HCT116 (cell line): ENCODE measurements around the gene PCSK6. TPM values are rescaled to one million over a fixed set of nuclear protein-coding genes. Genes with fewer than 3 reads are reported as not detected.

Source experiments
- ATAC-seq: fragments of 200-7000 bp; cut with Tn5 transposase; 2 replicates; pipeline ENCODE4 v1.9.1; 2020; ENCODE audit warnings: mild to moderate bottlenecking, moderate library complexity
- BruUV-seq: library from RNA; stranded (reverse); fragments of 400-500 nt; replicated peaks from 2 replicates; lab custom pipeline; 2021; lab: Mats Ljungman, UMichigan
- CTCF ChIA-PET: fragments of 300-600 bp; sonication (Branson Sonifier 250); formaldehyde crosslinking; loops from one replicate; lab custom pipeline; 2021; ENCODE audit warnings: antibody characterized with exemption; lab: Charles Lee
- POLR2A ChIA-PET: fragments of 300-600, 350-600 bp; sonication (Branson Sonifier 250); formaldehyde crosslinking; loops from one replicate; lab custom pipeline; 2021; ENCODE audit warnings: antibody characterized with exemption; lab: Charles Lee
- RAD21 ChIA-PET, 2 experiments: fragments of 300-600 bp; sonication (Branson Sonifier 250); formaldehyde crosslinking; loops; one replicate each; lab custom pipeline; 2023; ENCODE audit warnings: low total read pairs in 2 of 2; ENCODE audit not compliant: uncharacterized antibody in 2 of 2, unreplicated experiment in 2 of 2, low non-redundant PET in 1 of 2; lab: Charles Lee
- DNase-seq: peaks from one replicate; pipeline ENCODE4 v3.0.0-alpha.2; 2010; ENCODE audit warnings: low read depth, low spot score
- H2AFZ ChIP-seq: fragments of 200-600 bp; shearing (Covaris generic), sonication (generic); 2 replicates; pipeline ENCODE4 v1.6.1; 2017; ENCODE audit warnings: low read depth, mixed run types, mixed read lengths, antibody characterized with exemption, low read length; ENCODE audit not compliant: poor library complexity, severe bottlenecking
- H3K27ac ChIP-seq: 2 replicates; pipeline ENCODE4 v1.5.1; 2012; ENCODE audit warnings: low read depth, low read length
- H3K27me3 ChIP-seq: fragments of 200-600 bp; sonication (generic); 2 replicates; pipeline ENCODE4 v1.6.1; 2016; ENCODE audit warnings: mixed run types, low read length, mixed read lengths; ENCODE audit not compliant: insufficient read depth
- H3K36me3 ChIP-seq, 2 experiments: fragments of 200-500 bp in 1 of 2; fragments of 200-600 bp in 1 of 2; sonication (Bioruptor generic) in 1 of 2; sonication (generic) in 1 of 2; 2 replicates each; pipeline versions ENCODE4 v1.5.1 to v1.6.1; 2014 to 2016; ENCODE audit warnings: low read length in 2 of 2, inconsistent platforms in 1 of 2, mixed read lengths in 1 of 2, mixed run types in 1 of 2; ENCODE audit not compliant: insufficient read depth in 2 of 2, control insufficient read depth in 1 of 2
- H3K4me1 ChIP-seq, 2 experiments: fragments of 200-600 bp in 1 of 2; sonication (generic) in 1 of 2; 2 replicates each; pipeline versions ENCODE4 v1.5.1 to v1.6.1; 2012 to 2017; ENCODE audit warnings: low read length in 2 of 2, inconsistent platforms in 1 of 2, mild to moderate bottlenecking in 1 of 2, mixed read lengths in 1 of 2, mixed run types in 1 of 2, moderate library complexity in 1 of 2; ENCODE audit not compliant: insufficient read depth in 2 of 2, control insufficient read depth in 1 of 2
- H3K4me2 ChIP-seq: fragments of 200-600 bp; sonication (generic); 2 replicates; pipeline ENCODE4 v1.6.1; 2017; ENCODE audit warnings: mixed run types, low read length, mixed read lengths
- H3K4me3 ChIP-seq, 2 experiments: fragments of 200-600 bp in 1 of 2; sonication (generic) in 1 of 2; replicated peaks in 1 of 2; 2 replicates each; pipeline ENCODE4 v1.5.1; 2011 to 2016; ENCODE audit warnings: low read length in 2 of 2, control low read depth in 1 of 2, low read depth in 1 of 2, mild to moderate bottlenecking in 1 of 2, mixed read lengths in 1 of 2, mixed run types in 1 of 2
- H3K79me2 ChIP-seq: fragments of 200-600 bp; sonication (generic); 2 replicates; pipeline ENCODE4 v1.6.1; 2017; ENCODE audit warnings: mild to moderate bottlenecking, mixed run types, low read length, moderate library complexity, mixed read lengths; ENCODE audit not compliant: insufficient read depth
- H3K9ac ChIP-seq: fragments of 200-600 bp; sonication (generic); 2 replicates; pipeline ENCODE4 v1.6.1; 2016; ENCODE audit warnings: low read length, mixed read lengths
- H3K9me2 ChIP-seq: fragments of 200-600 bp; sonication (generic), shearing (Covaris generic); 2 replicates; pipeline ENCODE4 v1.6.1; 2017; ENCODE audit warnings: mixed run types, mild to moderate bottlenecking, moderate library complexity; ENCODE audit not compliant: insufficient read depth
- H3K9me3 ChIP-seq, 2 experiments: fragments of 200-500 bp in 1 of 2; fragments of 200-600 bp in 1 of 2; sonication (Bioruptor generic) in 1 of 2; sonication (generic) in 1 of 2; 2 replicates each; pipeline ENCODE4 v1.6.1; 2014 to 2017; ENCODE audit warnings: low read length in 2 of 2, mixed read lengths in 2 of 2, inconsistent platforms in 1 of 2, low read depth in 1 of 2, mild to moderate bottlenecking in 1 of 2, mixed run types in 1 of 2, moderate library complexity in 1 of 2; ENCODE audit not compliant: control insufficient read depth in 1 of 2, insufficient read depth in 1 of 2
- H4K20me1 ChIP-seq: fragments of 200-600 bp; sonication (generic), shearing (Covaris generic); 2 replicates; pipeline ENCODE4 v1.6.1; 2017; ENCODE audit warnings: mixed run types, mild to moderate bottlenecking, moderate library complexity; ENCODE audit not compliant: insufficient read depth
- POLR2A ChIP-seq: IDR thresholded peaks from 2 replicates; pipeline ENCODE4 v1.7.0; 2011; ENCODE audit warnings: borderline replicate concordance; ENCODE audit not compliant: insufficient read depth, insufficient read length; ENCODE audit errors: extremely low read depth
- RAD21 ChIP-seq: IDR thresholded peaks from 2 replicates; pipeline ENCODE4 v1.6.1; 2012; ENCODE audit warnings: low read depth, mild to moderate bottlenecking
- YY1 ChIP-seq: IDR thresholded peaks from 2 replicates; pipeline ENCODE4 v1.6.1; 2011; ENCODE audit warnings: low read length, low read depth, moderate library complexity, mild to moderate bottlenecking; ENCODE audit not compliant: insufficient replicate concordance; ENCODE audit errors: extremely low read depth
- intact Hi-C: fragments of 100-400 bp; cut with micrococcal nuclease; formaldehyde crosslinking; loops from 2 replicates; pipeline ENCODE4 v1.10.0; 2022
- total RNA-seq: library from RNA; stranded (reverse); gene quantifications from one replicate; pipeline ENCODE4 v1.2.1, GENCODE V29; 2021; ENCODE audit not compliant: unreplicated experiment
- TF ChIP-seq, protein P1 (sequence below): IDR thresholded peaks from 2 replicates; pipeline ENCODE4 v1.6.1; 2012; ENCODE audit warnings: low read depth
- TF ChIP-seq, protein P2 (sequence below): IDR thresholded peaks from 2 replicates; pipeline ENCODE4 v1.6.1; 2012

PCSK6 gene
- total RNA-seq, 1 experiment from 2014 or later: 13.5 TPM

DNA sequence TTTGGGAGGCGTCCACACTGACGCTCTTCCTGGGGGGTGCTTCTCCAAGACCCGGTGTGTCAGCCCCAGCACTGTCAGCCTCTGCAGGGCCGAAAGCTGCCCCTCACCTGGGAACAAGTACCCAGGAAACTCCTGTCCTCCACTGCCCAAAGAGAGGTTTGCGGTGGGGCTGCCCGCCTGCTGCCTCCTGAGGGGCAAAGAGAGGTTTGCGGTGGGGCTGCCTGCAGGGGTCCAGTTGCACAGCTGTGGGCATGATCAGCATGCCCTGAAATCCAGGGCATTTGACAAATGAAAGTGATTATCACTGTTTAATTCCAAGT is 179.4 kb downstream of the PCSK6 start:
- Histone ChIP-seq H2AFZ (no peak overlapping the region), H3K9ac (no peak overlapping the region), H3K4me1 (no peaks in the 10 kb centered on the region), H3K9me3 (no peaks in the 10 kb centered on the region), H3K4me3 (no peak overlapping the region), H3K27me3 (no peaks in the 10 kb centered on the region), H3K9me2 (no peaks in the 10 kb centered on the region), H3K79me2 (no peaks in the 10 kb centered on the region), H3K36me3 (no peaks in the 10 kb centered on the region), H4K20me1 (no peaks in the 10 kb centered on the region), H3K4me2 (no peak overlapping the region), H3K27ac (no peak overlapping the region)
- intact Hi-C loops: no loop called here
- BruUV-seq: no TSS peak
- ChIA-PET CTCF (no interaction called here), POLR2A (no interaction called here), RAD21 (no interaction called here)
- TF ChIP-seq YY1 (no peak), POLR2A (no peak), RAD21 (no peak)
- TF ChIP-seq, protein P1, sequence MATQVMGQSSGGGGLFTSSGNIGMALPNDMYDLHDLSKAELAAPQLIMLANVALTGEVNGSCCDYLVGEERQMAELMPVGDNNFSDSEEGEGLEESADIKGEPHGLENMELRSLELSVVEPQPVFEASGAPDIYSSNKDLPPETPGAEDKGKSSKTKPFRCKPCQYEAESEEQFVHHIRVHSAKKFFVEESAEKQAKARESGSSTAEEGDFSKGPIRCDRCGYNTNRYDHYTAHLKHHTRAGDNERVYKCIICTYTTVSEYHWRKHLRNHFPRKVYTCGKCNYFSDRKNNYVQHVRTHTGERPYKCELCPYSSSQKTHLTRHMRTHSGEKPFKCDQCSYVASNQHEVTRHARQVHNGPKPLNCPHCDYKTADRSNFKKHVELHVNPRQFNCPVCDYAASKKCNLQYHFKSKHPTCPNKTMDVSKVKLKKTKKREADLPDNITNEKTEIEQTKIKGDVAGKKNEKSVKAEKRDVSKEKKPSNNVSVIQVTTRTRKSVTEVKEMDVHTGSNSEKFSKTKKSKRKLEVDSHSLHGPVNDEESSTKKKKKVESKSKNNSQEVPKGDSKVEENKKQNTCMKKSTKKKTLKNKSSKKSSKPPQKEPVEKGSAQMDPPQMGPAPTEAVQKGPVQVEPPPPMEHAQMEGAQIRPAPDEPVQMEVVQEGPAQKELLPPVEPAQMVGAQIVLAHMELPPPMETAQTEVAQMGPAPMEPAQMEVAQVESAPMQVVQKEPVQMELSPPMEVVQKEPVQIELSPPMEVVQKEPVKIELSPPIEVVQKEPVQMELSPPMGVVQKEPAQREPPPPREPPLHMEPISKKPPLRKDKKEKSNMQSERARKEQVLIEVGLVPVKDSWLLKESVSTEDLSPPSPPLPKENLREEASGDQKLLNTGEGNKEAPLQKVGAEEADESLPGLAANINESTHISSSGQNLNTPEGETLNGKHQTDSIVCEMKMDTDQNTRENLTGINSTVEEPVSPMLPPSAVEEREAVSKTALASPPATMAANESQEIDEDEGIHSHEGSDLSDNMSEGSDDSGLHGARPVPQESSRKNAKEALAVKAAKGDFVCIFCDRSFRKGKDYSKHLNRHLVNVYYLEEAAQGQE: no peak
- TF ChIP-seq, protein P2, sequence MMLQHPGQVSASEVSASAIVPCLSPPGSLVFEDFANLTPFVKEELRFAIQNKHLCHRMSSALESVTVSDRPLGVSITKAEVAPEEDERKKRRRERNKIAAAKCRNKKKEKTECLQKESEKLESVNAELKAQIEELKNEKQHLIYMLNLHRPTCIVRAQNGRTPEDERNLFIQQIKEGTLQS: no peak
- DNase-seq (no peak), ATAC-seq (no peak)
